Measurements from ENCODE around the gene SNCA. TPM values are rescaled to one million over a fixed set of nuclear protein-coding genes. Genes with fewer than 3 reads are reported as not detected.
A peak's percentile ranks its signal among the peaks of the same experiment; 100 is the strongest.

The SNCA gene
- total RNA-seq = 1 to 10 TPM; 1.2 to 9.1 (median 2.6) TPM

- no peak for TF ChIP-seq CTCF (IDR thresholded peaks at IDR 0.05)
- no peak for TF ChIP-seq POLR2A (IDR thresholded peaks at IDR 0.05)
- DNase-seq = peak in 2 of 3 donors; percentile 56 to 61
- Histone ChIP-seq H3K36me3 (no peaks in the 10 kb centered on the region), H3K4me1 (peaks cover 0 to 16% (median 2%) of the 10 kb centered on the region in 4 donors), H3K9me3 (no peaks in the 10 kb centered on the region), H3K27me3 (peaks cover 0 to 27% of the 10 kb centered on the region in 2 donors), H3K4me3 (peak within 1 kb of the TSS; percentile 33 to 56 (median 48)), H3K27ac (no peak within 1 kb of the TSS)
These were observed at the start of gene SNCA for GRCh38 chr4:89836897-89837384. SNCA (minus strand) TSS chr4:89837161; CDS start chr4:89835667, 1,494 bp downstream.

- no peaks in the 10 kb centered on the region for H3K9me3 ChIP-seq
- DNase-seq = no peak
- no peak overlapping the region for H3K27ac ChIP-seq
- H3K27me3 ChIP-seq = no peaks in the 10 kb centered on the region
- H3K4me1 ChIP-seq = no peaks in the 10 kb centered on the region
- H3K36me3 ChIP-seq = no peaks in the 10 kb centered on the region
- H3K4me3 ChIP-seq = no peak overlapping the region
- TF ChIP-seq CTCF (IDR thresholded peaks at IDR 0.05) = no peak
- no peak for TF ChIP-seq POLR2A (IDR thresholded peaks at IDR 0.05)
These were observed 42.3 kb upstream of the SNCA start for GRCh38 chr4:89879215-89879614.

- TF ChIP-seq CTCF (IDR thresholded peaks at IDR 0.05) (no peak), POLR2A (IDR thresholded peaks at IDR 0.05) (no peak)
- H3K36me3 ChIP-seq = no peaks in the 10 kb centered on the region
- H3K27me3 ChIP-seq = no peaks in the 10 kb centered on the region
- no peaks in the 10 kb centered on the region for H3K9me3 ChIP-seq
- H3K27ac ChIP-seq = no peak overlapping the region
- DNase-seq = no peak
- H3K4me3 ChIP-seq = no peak overlapping the region
- no peaks in the 10 kb centered on the region for H3K4me1 ChIP-seq
These were observed 41.6 kb upstream of the SNCA start for GRCh38 chr4:89878611-89879010.

GRCh38 chr4:89876548-89876947 is 39.6 kb upstream of the SNCA start:
- TF ChIP-seq POLR2A (IDR thresholded peaks at IDR 0.05) (no peak), CTCF (IDR thresholded peaks at IDR 0.05) (no peak)
- Histone ChIP-seq H3K4me3 (no peak overlapping the region), H3K36me3 (no peaks in the 10 kb centered on the region), H3K27ac (no peak overlapping the region), H3K9me3 (no peaks in the 10 kb centered on the region), H3K27me3 (no peaks in the 10 kb centered on the region), H3K4me1 (no peaks in the 10 kb centered on the region)
- DNase-seq = no peak

GRCh38 chr4:89871211-89871610 is 34.2 kb upstream of the SNCA start:
- Histone ChIP-seq H3K9me3 (no peaks in the 10 kb centered on the region), H3K4me3 (no peak overlapping the region), H3K4me1 (no peaks in the 10 kb centered on the region), H3K27me3 (no peaks in the 10 kb centered on the region), H3K36me3 (no peaks in the 10 kb centered on the region), H3K27ac (no peak overlapping the region)
- DNase-seq = no peak
- no peak for TF ChIP-seq POLR2A (IDR thresholded peaks at IDR 0.05)
- no peak for TF ChIP-seq CTCF (IDR thresholded peaks at IDR 0.05)
